ENCODE results near the gene MAEL.
A peak's percentile ranks its signal among the peaks of the same experiment; 100 is the strongest.

The MAEL gene

GRCh38 chr1:167054946-167055630 lies 66.0 kb downstream of the MAEL start:
- FAIRE-seq: no peak
- no peak for DNase-seq (ENCODE audit: insufficient read length, low spot score)
- TF ChIP-seq POLR2A (IDR thresholded peaks at IDR 0.05; ENCODE audit: low read depth, low read length): no peak

- TF ChIP-seq POLR2A (IDR thresholded peaks at IDR 0.05; ENCODE audit: low read depth, low read length): no peak
- DNase-seq (ENCODE audit: insufficient read length, low spot score) (no peak), FAIRE-seq (no peak)
Observed at GRCh38 chr1:167056529-167057231, 67.6 kb downstream of the MAEL start.

- TF ChIP-seq POLR2A (IDR thresholded peaks at IDR 0.05; ENCODE audit: low read depth, low read length): no peak
- FAIRE-seq: no peak
- peak; percentile 21 for DNase-seq (ENCODE audit: insufficient read length, low spot score)
Observed at GRCh38 chr1:167057241-167057688, 68.2 kb downstream of the MAEL start.

- DNase-seq (ENCODE audit: insufficient read length, low spot score) (peak; percentile 47), FAIRE-seq (no peak)
- TF ChIP-seq POLR2A (IDR thresholded peaks at IDR 0.05; ENCODE audit: low read depth, low read length): no peak
Observed at GRCh38 chr1:167059045-167059808, 70.1 kb downstream of the MAEL start.

GRCh38 chr1:167059809-167060107 lies 70.7 kb downstream of the MAEL start:
- no peak for FAIRE-seq
- no peak for DNase-seq (ENCODE audit: insufficient read length, low spot score)
- TF ChIP-seq POLR2A (IDR thresholded peaks at IDR 0.05; ENCODE audit: low read depth, low read length): no peak

- FAIRE-seq: no peak
- TF ChIP-seq POLR2A (IDR thresholded peaks at IDR 0.05; ENCODE audit: low read depth, low read length): no peak
- DNase-seq (ENCODE audit: insufficient read length, low spot score): no peak
Observed at GRCh38 chr1:167060141-167061072, 71.3 kb downstream of the MAEL start.

- DNase-seq (ENCODE audit: insufficient read length, low spot score) (no peak), FAIRE-seq (no peak)
- no peak for TF ChIP-seq POLR2A (IDR thresholded peaks at IDR 0.05; ENCODE audit: low read depth, low read length)
Observed at GRCh38 chr1:167061073-167061464, 72.0 kb downstream of the MAEL start.

GRCh38 chr1:167064621-167065020 lies 75.5 kb downstream of the MAEL start:
- no peak for FAIRE-seq
- TF ChIP-seq POLR2A (IDR thresholded peaks at IDR 0.05; ENCODE audit: low read depth, low read length): no peak
- DNase-seq (ENCODE audit: insufficient read length, low spot score): no peak

- no peak for FAIRE-seq
- TF ChIP-seq POLR2A (IDR thresholded peaks at IDR 0.05; ENCODE audit: low read depth, low read length): no peak
- no peak for DNase-seq (ENCODE audit: insufficient read length, low spot score)
Observed at GRCh38 chr1:167065471-167065870, 76.4 kb downstream of the MAEL start.

- no peak for TF ChIP-seq POLR2A (IDR thresholded peaks at IDR 0.05; ENCODE audit: low read depth, low read length)
- FAIRE-seq (no peak), DNase-seq (ENCODE audit: insufficient read length, low spot score) (peak; percentile 78)
Observed at GRCh38 chr1:167066333-167067122, 77.4 kb downstream of the MAEL start.

- no peak for TF ChIP-seq POLR2A (IDR thresholded peaks at IDR 0.05; ENCODE audit: low read depth, low read length)
- FAIRE-seq (no peak), DNase-seq (ENCODE audit: insufficient read length, low spot score) (no peak)
Observed at GRCh38 chr1:167067904-167068303, 78.8 kb downstream of the MAEL start.

- TF ChIP-seq POLR2A (IDR thresholded peaks at IDR 0.05; ENCODE audit: low read depth, low read length): no peak
Observed at GRCh38 chr1:167068761-167069160, 79.7 kb downstream of the MAEL start.

GRCh38 chr1:167071286-167071685 lies 82.2 kb downstream of the MAEL start:
- FAIRE-seq (no peak), DNase-seq (ENCODE audit: insufficient read length, low spot score) (no peak)
- no peak for TF ChIP-seq POLR2A (IDR thresholded peaks at IDR 0.05; ENCODE audit: low read depth, low read length)

More at GRCh38 chr1:167068761-167069160, 79.7 kb downstream of the MAEL start:
- DNase-seq (ENCODE audit: insufficient read length, low spot score) (no peak), FAIRE-seq (no peak)
